ENCODE measurements around the gene CEP44. TPM values are rescaled to one million over a fixed set of nuclear protein-coding genes. Genes with fewer than 3 reads are reported as not detected.

The CEP44 gene
- total and polyA plus RNA-seq, 2 experiments from 2014 or later: 7.1 to 23.6 TPM

DNA sequence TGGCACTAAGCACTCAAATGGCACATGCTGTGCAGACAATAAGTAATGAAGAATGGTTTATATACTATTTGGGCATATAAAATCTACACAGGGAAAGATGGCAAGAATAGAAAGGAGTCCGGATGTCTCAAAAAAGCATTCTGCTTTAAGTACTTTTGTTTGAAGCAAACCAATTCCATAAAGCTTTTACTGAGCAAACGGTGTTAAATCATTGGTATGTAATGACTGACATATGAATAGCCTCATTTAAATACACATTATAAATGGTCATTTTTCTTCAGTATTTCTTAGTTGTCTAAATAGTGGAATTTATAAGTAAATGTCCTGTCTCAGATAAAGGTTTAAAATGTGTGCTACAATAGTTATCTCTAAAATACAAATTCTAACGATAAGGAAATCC is 6.3 kb upstream of the CEP44 start:
- H3K27ac ChIP-seq: no peak overlapping the region
- no peaks in the 10 kb centered on the region for H3K36me3 ChIP-seq
- no peak overlapping the region for H3K4me3 ChIP-seq
- H3K27me3 ChIP-seq: no peaks in the 10 kb centered on the region
- TF ChIP-seq CTCF (IDR thresholded peaks at IDR 0.05; ENCODE audit: low read depth, low read length): no peak
- no peak for DNase-seq (ENCODE audit: low read depth in 1 of 2, low spot score in 1 of 2)
- H3K9me3 ChIP-seq (ENCODE audit: low read depth): no peaks in the 10 kb centered on the region
- H3K4me1 ChIP-seq (ENCODE audit: low read depth): peaks cover 4% of the 10 kb centered on the region

GRCh38 chr4:174278467-174278866 is 5.2 kb upstream of the CEP44 start:
- Histone ChIP-seq H3K4me3 (no peak overlapping the region), H3K27me3 (no peaks in the 10 kb centered on the region), H3K4me1 (ENCODE audit: low read depth) (peaks cover 6% of the 10 kb centered on the region), H3K9me3 (ENCODE audit: low read depth) (no peaks in the 10 kb centered on the region), H3K36me3 (no peaks in the 10 kb centered on the region), H3K27ac (no peak overlapping the region)
- TF ChIP-seq CTCF (IDR thresholded peaks at IDR 0.05; ENCODE audit: low read depth, low read length): no peak
- DNase-seq (ENCODE audit: low read depth in 1 of 2, low spot score in 1 of 2): no peak

- Histone ChIP-seq H3K36me3 (no peaks in the 10 kb centered on the region), H3K27me3 (no peaks in the 10 kb centered on the region), H3K4me1 (ENCODE audit: low read depth) (peaks cover 8% of the 10 kb centered on the region), H3K4me3 (no peak overlapping the region), H3K9me3 (ENCODE audit: low read depth) (no peaks in the 10 kb centered on the region), H3K27ac (no peak overlapping the region)
- no peak for TF ChIP-seq CTCF (IDR thresholded peaks at IDR 0.05; ENCODE audit: low read depth, low read length)
- DNase-seq (ENCODE audit: low read depth in 1 of 2, low spot score in 1 of 2): no peak
These were observed 4.1 kb upstream of the CEP44 start for GRCh38 chr4:174279433-174280155.

DNA sequence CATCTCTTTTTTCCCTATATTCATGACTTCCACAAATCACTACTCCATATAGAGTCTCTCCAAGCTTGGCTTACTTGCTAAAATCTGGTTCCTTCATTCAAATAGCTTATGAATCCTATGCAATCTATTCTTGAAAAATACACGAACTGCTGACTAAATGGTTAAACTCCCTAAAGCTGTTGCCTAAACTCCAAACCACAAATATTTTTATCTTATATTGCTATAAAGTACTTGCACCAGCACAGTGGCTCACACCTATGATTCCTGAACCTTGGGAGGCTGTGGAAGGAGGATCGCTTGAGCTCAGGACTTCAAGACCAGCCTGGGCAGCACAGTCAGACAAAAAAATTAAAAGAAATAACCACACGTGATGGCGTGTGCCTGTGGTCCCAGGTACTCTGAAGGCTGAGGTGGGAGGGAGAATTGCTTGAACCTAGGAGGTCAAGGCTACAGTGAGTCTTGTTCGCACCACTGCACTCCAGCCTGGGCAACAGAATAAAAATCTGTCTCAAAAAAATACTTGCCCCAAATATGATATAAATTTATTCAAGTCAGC is 2.5 kb upstream of the CEP44 start:
- peaks cover 13% of the 10 kb centered on the region for H3K4me1 ChIP-seq (ENCODE audit: low read depth)
- H3K27ac ChIP-seq: no peak overlapping the region
- H3K4me3 ChIP-seq: no peak overlapping the region
- no peaks in the 10 kb centered on the region for H3K9me3 ChIP-seq (ENCODE audit: low read depth)
- DNase-seq (ENCODE audit: low read depth in 1 of 2, low spot score in 1 of 2): no peak
- H3K27me3 ChIP-seq: no peaks in the 10 kb centered on the region
- H3K36me3 ChIP-seq: no peaks in the 10 kb centered on the region
- no peak for TF ChIP-seq CTCF (IDR thresholded peaks at IDR 0.05; ENCODE audit: low read depth, low read length)

GRCh38 chr4:174281901-174282300 is 1.8 kb upstream of the CEP44 start:
- H3K4me3 ChIP-seq: no peak overlapping the region
- DNase-seq (ENCODE audit: low read depth in 1 of 2, low spot score in 1 of 2): no peak

More at GRCh38 chr4:174281901-174282300, 1.8 kb upstream of the CEP44 start:
- Histone ChIP-seq H3K27me3 (no peaks in the 10 kb centered on the region), H3K4me1 (ENCODE audit: low read depth) (peaks cover 13% of the 10 kb centered on the region), H3K36me3 (no peaks in the 10 kb centered on the region), H3K27ac (no peak overlapping the region), H3K9me3 (ENCODE audit: low read depth) (no peaks in the 10 kb centered on the region)
- TF ChIP-seq CTCF (IDR thresholded peaks at IDR 0.05; ENCODE audit: low read depth, low read length): no peak

Data from cardiac muscle cell (in vitro differentiated cells and primary cell).